ENCODE measurements around the gene CDKN1B.

Gene CDKN1B

DNA sequence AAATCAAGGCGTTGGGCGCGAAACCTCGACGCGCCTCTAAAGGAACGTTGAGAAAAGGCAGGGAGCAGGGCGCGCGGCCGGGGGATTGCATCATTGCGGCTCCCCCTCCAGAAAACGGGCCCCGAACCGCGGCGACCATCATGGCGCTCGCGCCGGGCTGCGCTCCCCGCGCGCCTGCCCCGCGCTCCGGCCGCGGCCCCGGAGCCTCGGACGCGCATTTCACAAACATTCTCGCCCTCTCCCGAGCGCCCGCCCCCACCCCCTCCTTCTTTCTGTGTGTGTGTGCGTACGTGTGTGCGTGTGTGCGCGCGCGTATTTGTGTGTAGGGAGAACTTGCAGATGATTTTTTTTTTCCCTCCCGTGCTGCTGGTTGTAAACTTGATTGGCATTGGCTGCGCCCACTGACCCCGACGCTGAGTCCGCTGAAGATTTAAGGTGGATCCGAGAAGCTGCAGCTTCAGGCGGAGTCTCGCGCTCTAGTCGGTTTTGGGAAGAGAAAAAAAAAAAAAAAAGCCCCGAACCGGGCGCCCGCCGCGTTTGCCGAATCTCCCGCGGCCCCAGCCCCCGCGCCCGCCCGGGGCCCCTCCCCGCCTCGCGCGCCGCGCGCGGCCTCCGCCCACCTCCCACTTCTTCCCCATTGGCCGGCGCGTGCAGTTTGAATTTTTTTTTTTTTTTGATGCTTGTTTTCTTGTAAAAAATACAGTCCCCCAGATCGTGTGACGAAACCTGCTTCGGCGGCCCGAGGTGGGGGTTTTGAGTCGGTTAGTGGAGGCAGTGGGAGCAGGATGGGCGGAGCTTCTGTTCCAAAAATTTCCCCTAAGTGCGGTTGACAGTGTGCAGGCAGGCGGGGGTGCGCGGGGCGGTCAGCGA is 8.2 kb downstream of the CDKN1B start:
- no peaks in the 10 kb centered on the region for H3K27me3 ChIP-seq (ENCODE audit: insufficient read depth, poor library complexity, severe bottlenecking)
- H3K4me1 ChIP-seq (ENCODE audit: insufficient read depth, poor library complexity, severe bottlenecking): peaks cover 12% of the 10 kb centered on the region
- no peaks in the 10 kb centered on the region for H3K9me3 ChIP-seq (ENCODE audit: severe bottlenecking)
- peaks cover 22% of the 10 kb centered on the region for H3K36me3 ChIP-seq (ENCODE audit: low read depth)
- ATAC-seq (ENCODE audit: low read depth): peak; percentile 50
- peak overlapping the region; percentile 97 for H3K27ac ChIP-seq (ENCODE audit: poor library complexity, severe bottlenecking)
- peak overlapping the region; percentile 64 for H3K4me3 ChIP-seq (ENCODE audit: severe bottlenecking)
- DNase-seq (ENCODE audit: low spot score): peak; percentile 82
- TF ChIP-seq, protein P1, sequence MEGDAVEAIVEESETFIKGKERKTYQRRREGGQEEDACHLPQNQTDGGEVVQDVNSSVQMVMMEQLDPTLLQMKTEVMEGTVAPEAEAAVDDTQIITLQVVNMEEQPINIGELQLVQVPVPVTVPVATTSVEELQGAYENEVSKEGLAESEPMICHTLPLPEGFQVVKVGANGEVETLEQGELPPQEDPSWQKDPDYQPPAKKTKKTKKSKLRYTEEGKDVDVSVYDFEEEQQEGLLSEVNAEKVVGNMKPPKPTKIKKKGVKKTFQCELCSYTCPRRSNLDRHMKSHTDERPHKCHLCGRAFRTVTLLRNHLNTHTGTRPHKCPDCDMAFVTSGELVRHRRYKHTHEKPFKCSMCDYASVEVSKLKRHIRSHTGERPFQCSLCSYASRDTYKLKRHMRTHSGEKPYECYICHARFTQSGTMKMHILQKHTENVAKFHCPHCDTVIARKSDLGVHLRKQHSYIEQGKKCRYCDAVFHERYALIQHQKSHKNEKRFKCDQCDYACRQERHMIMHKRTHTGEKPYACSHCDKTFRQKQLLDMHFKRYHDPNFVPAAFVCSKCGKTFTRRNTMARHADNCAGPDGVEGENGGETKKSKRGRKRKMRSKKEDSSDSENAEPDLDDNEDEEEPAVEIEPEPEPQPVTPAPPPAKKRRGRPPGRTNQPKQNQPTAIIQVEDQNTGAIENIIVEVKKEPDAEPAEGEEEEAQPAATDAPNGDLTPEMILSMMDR (IDR thresholded peaks at IDR 0.05; ENCODE audit: poor library complexity, severe bottlenecking): no peak

DNA sequence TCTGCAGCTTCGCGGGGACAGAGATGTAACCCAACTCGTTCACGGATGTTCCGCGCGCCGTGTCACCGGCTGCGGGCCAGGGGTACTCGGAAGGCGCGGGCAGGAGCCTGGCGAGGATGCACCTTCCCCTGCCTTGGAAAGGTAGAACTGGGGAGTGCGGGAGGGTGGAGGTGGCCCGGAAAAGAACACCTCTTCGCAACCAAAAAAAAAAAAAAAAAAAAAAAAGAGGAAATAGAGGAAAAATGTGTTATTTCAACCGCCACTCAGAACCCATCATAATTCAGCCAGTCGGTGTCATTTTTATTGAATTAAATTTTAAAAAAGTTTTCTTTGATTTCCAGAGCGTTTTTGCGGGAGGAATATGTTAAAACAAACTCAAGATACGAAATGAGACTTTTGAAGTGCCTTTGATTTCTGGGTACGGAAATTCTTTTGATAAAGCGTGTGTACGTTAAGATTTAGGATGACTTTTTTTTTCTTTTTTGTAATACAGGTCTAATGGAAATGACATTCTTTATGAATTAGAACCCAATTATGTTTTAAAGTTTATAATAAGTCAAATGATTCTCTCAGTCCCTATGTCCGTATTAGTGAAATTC is 8.9 kb downstream of the CDKN1B start:
- no peak for DNase-seq (ENCODE audit: low spot score)
- Histone ChIP-seq H3K36me3 (ENCODE audit: low read depth) (peaks cover 14% of the 10 kb centered on the region), H3K4me1 (ENCODE audit: insufficient read depth, poor library complexity, severe bottlenecking) (peaks cover 7% of the 10 kb centered on the region)

DNA sequence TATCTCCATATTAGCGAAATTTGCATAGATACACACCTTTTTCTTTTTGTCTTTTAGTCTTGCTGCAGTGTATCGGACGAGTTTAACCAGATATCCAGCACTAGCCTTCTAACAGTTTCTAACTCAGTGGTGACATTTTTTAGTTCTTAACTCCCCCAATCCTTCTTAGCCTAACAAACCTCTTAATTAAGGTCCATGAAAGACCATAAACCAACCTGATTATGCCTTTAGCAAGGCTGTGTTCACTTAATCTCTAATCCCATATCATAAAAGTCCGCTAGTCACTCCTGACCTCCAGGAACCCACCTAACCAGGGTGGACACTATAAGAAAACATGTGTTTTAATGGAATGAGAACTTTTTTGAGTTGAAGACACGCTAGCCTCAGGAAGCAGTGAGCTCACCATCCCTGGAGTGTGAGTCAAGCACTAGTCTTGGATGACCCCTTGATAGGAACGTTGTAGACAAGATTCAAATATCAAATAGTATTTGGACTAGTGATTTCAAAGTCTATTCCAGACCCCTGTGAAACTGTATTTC is 9.5 kb downstream of the CDKN1B start:
- no peaks in the 10 kb centered on the region for H3K27me3 ChIP-seq (ENCODE audit: insufficient read depth, poor library complexity, severe bottlenecking)
- ATAC-seq (ENCODE audit: low read depth) (peak; percentile 25; the same call in 1 of the 3 replicates), DNase-seq (ENCODE audit: low spot score) (no peak)
- H3K9me3 ChIP-seq (ENCODE audit: severe bottlenecking): no peaks in the 10 kb centered on the region
- peak overlapping the region; percentile 64 for H3K4me3 ChIP-seq (ENCODE audit: severe bottlenecking)
- H3K36me3 ChIP-seq (ENCODE audit: low read depth): peaks cover 9% of the 10 kb centered on the region
- TF ChIP-seq, protein P1 (IDR thresholded peaks at IDR 0.05; ENCODE audit: poor library complexity, severe bottlenecking): no peak
- peak overlapping the region; percentile 97 for H3K27ac ChIP-seq (ENCODE audit: poor library complexity, severe bottlenecking)
- H3K4me1 ChIP-seq (ENCODE audit: insufficient read depth, poor library complexity, severe bottlenecking): peaks cover 4% of the 10 kb centered on the region

More for the DNA sequence above, 8.9 kb downstream of the CDKN1B start:
- Histone ChIP-seq H3K27ac (ENCODE audit: poor library complexity, severe bottlenecking) (peak overlapping the region; percentile 97), H3K4me3 (ENCODE audit: severe bottlenecking) (peak overlapping the region; percentile 64), H3K27me3 (ENCODE audit: insufficient read depth, poor library complexity, severe bottlenecking) (no peaks in the 10 kb centered on the region), H3K9me3 (ENCODE audit: severe bottlenecking) (no peaks in the 10 kb centered on the region)
- TF ChIP-seq, protein P1 (IDR thresholded peaks at IDR 0.05; ENCODE audit: poor library complexity, severe bottlenecking): no peak
- no peak; the same call in 1 of the 3 replicates for ATAC-seq (ENCODE audit: low read depth)

DNA sequence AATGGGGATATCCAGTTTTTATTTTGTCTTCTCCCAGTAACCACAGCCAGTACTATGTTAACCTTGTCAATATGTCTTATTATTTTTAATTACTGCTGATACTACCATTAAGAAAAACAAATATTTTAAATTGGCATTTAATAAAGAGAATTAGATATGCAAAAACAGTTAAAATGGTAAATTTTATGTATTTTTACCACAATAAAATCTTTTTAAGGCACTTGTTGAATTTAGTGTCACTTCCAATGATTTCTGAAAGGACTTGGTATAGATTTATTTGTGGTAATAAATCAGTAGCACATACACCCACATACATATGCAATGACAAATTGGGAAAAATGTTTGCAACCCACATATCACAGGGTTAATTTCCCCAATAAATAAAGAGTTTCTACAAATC is 14.0 kb downstream of the CDKN1B start:
- Histone ChIP-seq H3K4me1 (ENCODE audit: insufficient read depth, poor library complexity, severe bottlenecking) (no peaks in the 10 kb centered on the region), H3K27me3 (ENCODE audit: insufficient read depth, poor library complexity, severe bottlenecking) (no peaks in the 10 kb centered on the region), H3K9me3 (ENCODE audit: severe bottlenecking) (no peaks in the 10 kb centered on the region), H3K27ac (ENCODE audit: poor library complexity, severe bottlenecking) (no peak overlapping the region), H3K4me3 (ENCODE audit: severe bottlenecking) (no peak overlapping the region), H3K36me3 (ENCODE audit: low read depth) (no peaks in the 10 kb centered on the region)
- TF ChIP-seq, protein P1 (IDR thresholded peaks at IDR 0.05; ENCODE audit: poor library complexity, severe bottlenecking): no peak
- ATAC-seq (ENCODE audit: low read depth) (no peak), DNase-seq (ENCODE audit: low spot score) (no peak)

All from RWPE2 (cell line).